C4-2B (cell line): ENCODE data around the gene DDX39A.

ENCODE experiments used
- H3K27ac ChIP-seq: fragments of 450-650 bp; 2 replicates; pipeline ENCODE4 v1.5.1; 2017
- ZFX ChIP-seq: fragments of 450-650 bp; IDR thresholded peaks from 2 replicates; pipeline ENCODE4 v1.6.1; 2017
- TF ChIP-seq, protein P1 (sequence below): fragments of 450-650 bp; conservative IDR thresholded peaks from 2 replicates; pipeline ENCODE4 v1.5.1; 2017; ENCODE audit warnings: mild to moderate bottlenecking

Gene DDX39A

DNA sequence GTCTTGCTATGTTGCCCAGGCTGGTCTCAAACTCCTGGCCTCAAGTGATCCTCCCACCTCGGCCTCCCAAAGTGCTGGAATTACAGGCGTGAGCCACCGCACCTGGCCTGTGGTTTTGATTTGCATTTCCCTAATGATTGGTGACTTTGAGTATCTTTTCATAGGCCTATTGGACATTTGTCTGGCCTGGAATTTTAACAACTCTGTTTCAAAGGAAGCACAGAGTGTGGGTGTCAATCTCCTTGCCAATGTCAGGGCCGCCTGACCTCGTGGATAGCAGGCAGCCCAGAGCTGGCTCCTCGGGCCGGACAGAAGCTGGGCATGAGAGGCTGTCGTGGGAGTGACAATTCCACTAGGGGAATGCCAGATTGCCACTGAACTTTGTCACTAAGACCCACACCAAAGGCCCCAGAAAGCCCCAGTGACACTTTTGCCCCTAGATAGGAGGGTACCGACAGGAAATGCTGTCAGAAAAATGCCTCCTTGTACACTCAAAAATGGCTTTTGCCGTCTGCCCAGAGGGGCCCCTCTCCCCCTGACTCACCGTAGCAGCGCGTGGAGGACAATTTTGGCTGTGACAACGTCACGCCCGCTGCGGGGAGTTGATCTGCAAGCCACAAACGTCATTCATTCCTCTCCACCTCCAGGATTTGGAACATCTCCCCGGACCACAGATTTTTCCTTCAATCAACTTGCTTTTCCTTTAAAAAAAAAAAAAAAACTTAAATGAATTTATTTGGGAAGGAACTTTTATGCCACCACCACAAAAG is 49.6 kb downstream of the DDX39A start:
- H3K27ac ChIP-seq = no peak overlapping the region
- TF ChIP-seq ZFX = no peak
- TF ChIP-seq, protein P1, sequence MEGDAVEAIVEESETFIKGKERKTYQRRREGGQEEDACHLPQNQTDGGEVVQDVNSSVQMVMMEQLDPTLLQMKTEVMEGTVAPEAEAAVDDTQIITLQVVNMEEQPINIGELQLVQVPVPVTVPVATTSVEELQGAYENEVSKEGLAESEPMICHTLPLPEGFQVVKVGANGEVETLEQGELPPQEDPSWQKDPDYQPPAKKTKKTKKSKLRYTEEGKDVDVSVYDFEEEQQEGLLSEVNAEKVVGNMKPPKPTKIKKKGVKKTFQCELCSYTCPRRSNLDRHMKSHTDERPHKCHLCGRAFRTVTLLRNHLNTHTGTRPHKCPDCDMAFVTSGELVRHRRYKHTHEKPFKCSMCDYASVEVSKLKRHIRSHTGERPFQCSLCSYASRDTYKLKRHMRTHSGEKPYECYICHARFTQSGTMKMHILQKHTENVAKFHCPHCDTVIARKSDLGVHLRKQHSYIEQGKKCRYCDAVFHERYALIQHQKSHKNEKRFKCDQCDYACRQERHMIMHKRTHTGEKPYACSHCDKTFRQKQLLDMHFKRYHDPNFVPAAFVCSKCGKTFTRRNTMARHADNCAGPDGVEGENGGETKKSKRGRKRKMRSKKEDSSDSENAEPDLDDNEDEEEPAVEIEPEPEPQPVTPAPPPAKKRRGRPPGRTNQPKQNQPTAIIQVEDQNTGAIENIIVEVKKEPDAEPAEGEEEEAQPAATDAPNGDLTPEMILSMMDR = no peak

DNA sequence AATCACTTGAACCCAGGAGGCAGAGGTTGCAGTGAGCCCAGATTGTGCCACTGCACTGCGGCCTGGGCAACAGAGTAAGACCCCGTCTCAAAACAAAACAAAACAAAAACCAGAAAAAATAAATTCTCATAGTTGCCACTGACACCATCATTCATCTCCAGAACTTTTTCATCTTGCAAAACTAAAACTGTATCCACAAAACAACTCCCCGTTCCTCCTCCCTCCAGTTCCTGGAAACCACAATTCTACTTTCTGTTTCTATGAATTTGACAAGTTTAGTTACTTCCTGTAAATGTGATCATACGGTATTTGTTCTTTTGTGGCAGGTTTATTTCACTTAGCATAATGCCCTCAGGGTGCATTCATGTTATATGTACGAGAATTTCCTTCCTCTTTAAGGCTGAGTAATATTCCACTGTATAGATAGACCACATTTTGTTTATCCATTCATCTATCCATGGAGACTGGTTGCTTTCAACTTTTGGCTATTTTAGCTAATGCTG is 51.1 kb downstream of the DDX39A start:
- no peak overlapping the region for H3K27ac ChIP-seq
- TF ChIP-seq, protein P1 = no peak
- TF ChIP-seq ZFX = no peak

DNA sequence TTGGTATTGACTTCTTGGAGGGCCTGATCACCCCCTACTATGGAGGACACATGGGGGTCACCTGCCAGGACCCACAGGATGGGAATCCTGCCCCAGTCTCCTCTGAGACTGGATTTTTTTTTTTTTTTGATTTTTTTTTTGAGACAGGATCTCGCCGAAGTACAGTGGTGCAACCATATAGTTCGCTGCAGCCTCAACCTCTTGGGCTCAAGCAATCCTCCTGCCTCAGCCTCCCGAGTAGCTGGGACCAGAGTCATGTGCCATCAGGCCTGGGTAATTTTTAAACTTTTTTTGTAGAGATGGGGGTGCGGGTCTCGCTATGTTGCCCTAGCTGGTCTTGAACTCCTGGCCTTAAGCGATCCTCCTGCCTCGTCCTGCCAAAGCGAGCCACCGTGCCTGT is 52.1 kb downstream of the DDX39A start:
- TF ChIP-seq, protein P1 = no peak
- no peak for TF ChIP-seq ZFX
- peak overlapping the region; percentile 28 for H3K27ac ChIP-seq

DNA sequence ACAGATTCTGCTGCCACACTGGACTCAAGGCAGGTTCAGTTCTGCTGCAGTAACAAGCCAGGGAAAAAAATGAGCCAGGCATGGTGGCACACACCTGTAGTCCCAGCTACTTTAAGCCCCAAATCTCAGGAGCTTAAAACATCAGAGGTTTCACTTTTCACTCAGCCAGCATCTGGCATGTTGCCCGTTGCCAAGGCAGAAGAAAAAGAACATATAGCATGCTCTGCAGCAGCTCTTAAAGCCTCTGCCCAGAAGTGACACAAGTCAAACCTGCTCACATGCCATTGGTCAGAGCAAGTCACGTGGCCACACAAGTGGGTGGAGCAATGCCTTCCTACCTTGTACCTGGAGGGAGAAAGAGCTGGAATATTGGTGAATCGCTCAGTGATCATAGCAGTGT is 52.6 kb downstream of the DDX39A start:
- no peak for TF ChIP-seq ZFX
- TF ChIP-seq, protein P1 = no peak
- H3K27ac ChIP-seq = peak overlapping the region; percentile 28

DNA sequence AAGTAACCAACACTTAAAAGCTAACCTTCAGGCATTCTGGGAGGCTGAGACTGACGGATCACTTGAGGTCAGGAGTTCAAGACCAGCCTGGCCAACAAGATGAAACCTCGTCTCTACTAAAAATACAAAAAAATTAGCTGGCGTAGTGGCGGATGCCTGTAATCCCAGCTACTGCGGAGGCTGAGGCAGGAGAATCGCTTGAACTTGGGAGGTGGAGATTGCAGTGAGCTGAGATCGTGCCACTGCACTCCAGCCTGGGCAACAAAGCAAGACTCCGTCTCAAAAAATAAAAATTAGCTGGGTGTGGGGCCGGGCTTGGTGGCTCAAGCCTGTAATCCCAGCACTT is 55.1 kb downstream of the DDX39A start:
- peak overlapping the region; percentile 57; the same call in 1 of the 2 replicates for H3K27ac ChIP-seq

DNA sequence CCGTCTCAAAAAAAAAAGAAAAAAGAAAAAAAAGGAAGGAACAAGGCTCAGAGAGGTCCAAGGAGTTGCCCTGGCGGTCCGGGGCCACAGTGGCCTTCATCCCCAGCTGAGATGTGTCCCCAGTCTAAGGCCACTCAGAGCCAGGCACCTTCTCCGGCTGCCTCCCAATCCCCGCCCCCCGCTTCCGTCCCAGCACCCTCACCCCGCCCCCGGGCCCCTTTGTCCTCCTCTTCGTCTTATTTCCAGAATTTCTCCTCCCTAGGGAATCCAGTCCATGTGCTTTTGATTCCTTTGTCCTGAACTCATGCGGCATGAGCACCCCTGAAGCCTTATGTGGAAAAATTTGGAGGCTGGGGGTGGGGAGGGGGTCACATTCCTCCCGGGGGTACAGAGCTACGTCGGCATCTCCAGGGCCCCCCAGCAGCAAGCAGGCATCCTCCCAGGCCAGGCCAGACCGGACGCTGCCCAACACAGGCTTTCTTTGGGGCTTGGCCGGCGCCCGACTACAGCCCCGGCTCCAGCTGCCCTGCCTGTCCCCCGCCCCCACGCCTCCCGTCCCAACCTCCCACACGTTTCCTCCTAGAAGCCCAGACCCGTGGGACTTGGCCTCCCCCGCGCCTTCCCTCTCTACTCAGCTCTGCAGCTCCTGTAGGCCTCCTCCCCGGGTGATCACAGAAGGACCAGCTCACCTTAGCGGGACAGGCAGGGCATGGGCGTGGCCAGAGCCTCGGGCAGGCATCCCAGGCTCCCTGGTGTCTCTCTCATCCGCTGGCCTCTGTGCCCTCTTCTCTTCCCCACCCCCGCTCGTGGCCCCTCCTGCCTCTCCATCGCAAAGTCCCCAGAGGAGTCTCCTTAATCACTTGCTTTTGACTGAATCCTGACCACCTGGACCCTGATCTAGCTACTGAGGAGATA is 55.7 kb downstream of the DDX39A start:
- no peak for TF ChIP-seq ZFX
- TF ChIP-seq, protein P1 = no peak
- peak overlapping the region; percentile 57 for H3K27ac ChIP-seq

DNA sequence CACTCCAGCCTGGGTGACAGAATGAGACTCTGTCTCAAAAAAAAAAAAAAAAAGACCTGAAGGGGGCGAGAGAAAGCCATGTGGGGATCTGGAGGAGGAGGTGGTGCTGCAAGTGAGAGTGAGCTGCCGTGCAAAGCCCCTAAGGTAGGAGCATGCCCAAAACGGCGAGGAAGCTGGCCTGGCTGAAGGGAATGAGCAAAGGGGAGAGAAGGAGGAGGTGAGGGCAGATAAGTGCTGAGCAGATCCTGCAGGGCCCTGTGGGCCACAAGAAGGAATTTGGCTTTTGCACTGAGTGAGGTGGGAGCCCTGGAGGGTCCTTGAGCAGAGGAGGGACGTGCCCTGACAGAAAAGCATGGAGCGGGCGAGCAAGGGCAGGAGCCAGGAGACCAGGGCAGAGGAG is 57.3 kb downstream of the DDX39A start:
- TF ChIP-seq ZFX = no peak
- no peak overlapping the region for H3K27ac ChIP-seq
